Measurements from ENCODE around the gene PAM. TPM values are rescaled to one million over a fixed set of nuclear protein-coding genes. Genes with fewer than 3 reads are reported as not detected.

The PAM gene
- total RNA-seq, 1 donor from 2014 or later = 267 TPM

DNA sequence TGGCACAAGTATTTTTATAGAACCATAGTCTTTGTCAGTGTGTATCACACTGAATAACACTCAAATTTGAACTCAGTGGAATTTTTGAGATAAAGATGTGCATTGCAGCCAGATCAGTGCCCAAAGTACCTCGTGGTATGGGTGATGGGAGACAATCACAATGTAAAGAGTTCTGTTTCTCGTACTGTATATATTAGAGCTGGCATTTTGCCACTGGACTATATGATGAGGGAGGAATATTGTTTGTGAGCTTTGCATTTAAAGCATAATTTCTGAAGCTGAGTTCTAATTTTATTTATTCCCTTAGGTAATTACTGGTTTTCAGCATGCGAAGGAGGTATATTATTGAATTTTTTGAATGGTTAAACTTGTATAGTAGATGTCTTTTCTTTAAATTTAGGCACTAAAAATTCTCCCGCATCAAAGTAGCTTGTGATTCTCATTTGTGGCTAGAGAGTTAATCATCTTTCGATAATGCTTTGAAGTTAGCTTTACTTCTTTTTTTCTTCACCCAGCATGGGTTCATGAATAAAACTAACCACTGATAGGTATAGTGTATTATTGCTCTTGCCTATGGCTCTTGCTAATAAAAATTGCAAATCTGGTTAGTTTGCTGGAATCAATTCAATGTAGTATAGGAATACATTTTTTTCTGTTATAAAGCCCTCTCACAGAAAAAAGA, 43.1 kb downstream of the PAM start:
- H3K4me3 Mint-ChIP-seq (ENCODE audit: unreplicated experiment) = no peak overlapping the region
- H3K36me3 Mint-ChIP-seq (ENCODE audit: unreplicated experiment) = no peaks in the 10 kb centered on the region
- H3K27ac Mint-ChIP-seq (ENCODE audit: unreplicated experiment) = no peak overlapping the region
- no peak for TF ChIP-seq CTCF (IDR thresholded peaks at IDR 0.05)
- H3K4me1 Mint-ChIP-seq (ENCODE audit: unreplicated experiment) = peaks cover 39% of the 10 kb centered on the region
- H3K27me3 Mint-ChIP-seq (ENCODE audit: unreplicated experiment) = no peaks in the 10 kb centered on the region
- H3K9me3 Mint-ChIP-seq (ENCODE audit: unreplicated experiment) = no peaks in the 10 kb centered on the region
- no peak for DNase-seq (ENCODE audit: extremely low spot score, unreplicated experiment)

- Mint-ChIP-seq H3K9me3 (ENCODE audit: unreplicated experiment) (no peaks in the 10 kb centered on the region), H3K36me3 (ENCODE audit: unreplicated experiment) (no peaks in the 10 kb centered on the region), H3K4me1 (ENCODE audit: unreplicated experiment) (peaks cover 39% of the 10 kb centered on the region), H3K27me3 (ENCODE audit: unreplicated experiment) (no peaks in the 10 kb centered on the region), H3K27ac (ENCODE audit: unreplicated experiment) (no peak overlapping the region), H3K4me3 (ENCODE audit: unreplicated experiment) (no peak overlapping the region)
- DNase-seq (ENCODE audit: extremely low spot score, unreplicated experiment) = no peak
- no peak for TF ChIP-seq CTCF (IDR thresholded peaks at IDR 0.05)
Measured at GRCh38 chr5:102799017-102799416, 43.9 kb downstream of the PAM start.

GRCh38 chr5:102800427-102800826, 45.3 kb downstream of the PAM start:
- DNase-seq (ENCODE audit: extremely low spot score, unreplicated experiment) = no peak
- H3K36me3 Mint-ChIP-seq (ENCODE audit: unreplicated experiment) = no peaks in the 10 kb centered on the region
- peak overlapping the region; percentile 11 for H3K27ac Mint-ChIP-seq (ENCODE audit: unreplicated experiment)
- no peaks in the 10 kb centered on the region for H3K27me3 Mint-ChIP-seq (ENCODE audit: unreplicated experiment)
- peaks cover 30% of the 10 kb centered on the region for H3K4me1 Mint-ChIP-seq (ENCODE audit: unreplicated experiment)
- no peak overlapping the region for H3K4me3 Mint-ChIP-seq (ENCODE audit: unreplicated experiment)
- no peak for TF ChIP-seq CTCF (IDR thresholded peaks at IDR 0.05)
- no peaks in the 10 kb centered on the region for H3K9me3 Mint-ChIP-seq (ENCODE audit: unreplicated experiment)

DNA sequence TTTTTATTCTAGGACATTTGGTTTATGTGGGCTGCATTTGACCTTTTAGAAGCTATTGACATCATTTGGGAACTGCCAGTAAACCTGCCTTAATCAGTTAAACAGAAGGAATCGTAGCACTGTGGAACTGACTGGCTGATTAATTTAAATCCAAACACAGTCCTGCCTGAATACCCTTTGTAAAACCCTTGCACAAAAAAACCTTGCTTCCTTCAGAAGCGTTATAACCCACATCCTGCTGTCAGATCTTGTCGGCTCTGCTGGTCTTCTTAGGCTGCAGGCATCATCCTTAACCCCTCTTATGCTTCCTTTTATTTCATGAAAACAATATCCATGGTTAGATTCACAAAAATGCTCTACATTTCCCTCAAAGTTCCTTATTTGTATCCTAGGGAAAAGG, 46.3 kb downstream of the PAM start:
- Mint-ChIP-seq H3K27ac (ENCODE audit: unreplicated experiment) (no peak overlapping the region), H3K36me3 (ENCODE audit: unreplicated experiment) (no peaks in the 10 kb centered on the region), H3K9me3 (ENCODE audit: unreplicated experiment) (no peaks in the 10 kb centered on the region), H3K27me3 (ENCODE audit: unreplicated experiment) (no peaks in the 10 kb centered on the region), H3K4me3 (ENCODE audit: unreplicated experiment) (no peak overlapping the region), H3K4me1 (ENCODE audit: unreplicated experiment) (peaks cover 20% of the 10 kb centered on the region)
- TF ChIP-seq CTCF (IDR thresholded peaks at IDR 0.05) = no peak
- no peak for DNase-seq (ENCODE audit: extremely low spot score, unreplicated experiment)

GRCh38 chr5:102802708-102803458, 47.8 kb downstream of the PAM start:
- H3K4me1 Mint-ChIP-seq (ENCODE audit: unreplicated experiment) = peaks cover 22% of the 10 kb centered on the region
- no peak for DNase-seq (ENCODE audit: extremely low spot score, unreplicated experiment)
- TF ChIP-seq CTCF (IDR thresholded peaks at IDR 0.05) = no peak
- H3K27ac Mint-ChIP-seq (ENCODE audit: unreplicated experiment) = no peak overlapping the region
- no peaks in the 10 kb centered on the region for H3K9me3 Mint-ChIP-seq (ENCODE audit: unreplicated experiment)
- H3K27me3 Mint-ChIP-seq (ENCODE audit: unreplicated experiment) = no peaks in the 10 kb centered on the region
- no peak overlapping the region for H3K4me3 Mint-ChIP-seq (ENCODE audit: unreplicated experiment)
- H3K36me3 Mint-ChIP-seq (ENCODE audit: unreplicated experiment) = no peaks in the 10 kb centered on the region
